Colonic mucosa (tissue), 4 donors: ENCODE results near the gene NIPAL4. TPM values are rescaled to one million over a fixed set of nuclear protein-coding genes. Genes with fewer than 3 reads are reported as not detected.

ENCODE experiments used
- DNase-seq: peaks from one replicate; pipeline ENCODE4 v3.0.0-alpha.2; 2020
- H3K27ac ChIP-seq: fragments of 200-600 bp; one replicate; pipeline ENCODE4 v1.8.0; 2021
- H3K27me3 ChIP-seq: fragments of 200-600 bp; one replicate; pipeline ENCODE4 v1.8.0; 2021
- H3K36me3 ChIP-seq: fragments of 200-600 bp; one replicate; pipeline ENCODE4 v1.8.0; 2021
- H3K4me1 ChIP-seq: fragments of 200-600 bp; one replicate; pipeline ENCODE4 v1.8.0; 2021; ENCODE audit warnings: mild to moderate bottlenecking
- H3K4me3 ChIP-seq: fragments of 200-600 bp; one replicate; pipeline ENCODE4 v1.8.0; 2021
- H3K9ac ChIP-seq, 2 donors: one replicate each; pipeline ENCODE4 v1.7.0; 2013; ENCODE audit warnings: control low read depth in 2 of 2, low read depth in 2 of 2, low read length in 2 of 2
- H3K9me3 ChIP-seq: fragments of 200-600 bp; one replicate; pipeline ENCODE4 v1.8.0; 2021
- intact Hi-C: fragments of 100-400 bp; cut with DNase I; formaldehyde crosslinking; loops from one replicate; pipeline ENCODE4 v1.14.1; 2022
- total RNA-seq, 2 donors: library from RNA; stranded (reverse); fragmentation: NEBNext Ultra II Directional in 1 of 2; extraction: Animal tissue kit (Norgen Biotek cat#: 25700) in 1 of 2; gene quantifications; one replicate each; pipeline ENCODE4 v1.2.1, GENCODE V29; 2021
- TF ChIP-seq, protein P1 (sequence below): fragments of 200-600 bp; IDR thresholded peaks from one replicate; pipeline ENCODE4 v1.8.0; 2022; ENCODE audit warnings: antibody characterized with exemption, mild to moderate bottlenecking
- donor health status: healthy.
- donor health status: DM: no; HTN: no; CAD: no.
- donor health status: DM: no; HTN: no; CAD: no.

Gene NIPAL4
- total RNA-seq, 2 donors from 2014 or later = 1.4 TPM; not detected in 1

DNA sequence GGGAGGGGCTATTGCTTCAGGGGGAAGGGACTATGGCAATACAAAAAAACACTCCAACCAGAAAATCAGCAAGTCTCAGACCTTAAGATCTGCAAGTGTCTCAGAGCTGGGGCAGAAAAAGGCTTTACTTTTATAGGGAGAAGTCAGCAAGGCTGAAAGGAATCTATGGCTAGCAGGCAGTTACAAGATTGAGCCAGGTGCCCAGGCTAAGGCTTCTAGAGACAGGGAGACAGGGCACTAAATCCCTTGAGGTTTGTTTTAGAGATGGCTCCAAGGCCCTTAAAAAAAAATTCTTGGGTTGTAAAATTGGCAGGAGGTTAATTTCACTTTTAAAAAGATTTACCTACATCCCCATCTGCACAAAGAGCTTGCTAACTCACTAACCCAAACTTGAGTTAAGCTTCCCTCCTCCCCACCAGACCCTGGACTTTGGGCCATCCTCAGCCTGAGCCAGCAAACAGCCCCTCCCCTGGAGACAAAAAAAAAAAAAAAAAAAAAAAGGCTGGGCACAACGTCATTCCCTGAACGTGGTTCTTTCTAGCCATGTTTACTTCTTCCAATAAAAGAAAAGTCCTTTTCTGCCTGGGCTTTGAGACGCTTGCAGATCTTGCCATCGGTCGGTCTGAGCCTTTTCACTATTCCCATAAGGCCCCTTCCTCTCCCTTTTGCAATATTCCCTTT, 17.9 kb downstream of the NIPAL4 start:
- Histone ChIP-seq H3K36me3 (no peaks in the 10 kb centered on the region), H3K4me3 (no peak overlapping the region), H3K4me1 (no peaks in the 10 kb centered on the region), H3K9me3 (no peaks in the 10 kb centered on the region), H3K27ac (no peak overlapping the region), H3K9ac (no peak overlapping the region), H3K27me3 (no peaks in the 10 kb centered on the region)
- DNase-seq = no peak
- intact Hi-C loops = loop anchor here (5.0 to 10.0 kb wide), 2 partner anchors 46 to 233 kb away; no protein-coding TSS in a partner anchor
- TF ChIP-seq, protein P1, sequence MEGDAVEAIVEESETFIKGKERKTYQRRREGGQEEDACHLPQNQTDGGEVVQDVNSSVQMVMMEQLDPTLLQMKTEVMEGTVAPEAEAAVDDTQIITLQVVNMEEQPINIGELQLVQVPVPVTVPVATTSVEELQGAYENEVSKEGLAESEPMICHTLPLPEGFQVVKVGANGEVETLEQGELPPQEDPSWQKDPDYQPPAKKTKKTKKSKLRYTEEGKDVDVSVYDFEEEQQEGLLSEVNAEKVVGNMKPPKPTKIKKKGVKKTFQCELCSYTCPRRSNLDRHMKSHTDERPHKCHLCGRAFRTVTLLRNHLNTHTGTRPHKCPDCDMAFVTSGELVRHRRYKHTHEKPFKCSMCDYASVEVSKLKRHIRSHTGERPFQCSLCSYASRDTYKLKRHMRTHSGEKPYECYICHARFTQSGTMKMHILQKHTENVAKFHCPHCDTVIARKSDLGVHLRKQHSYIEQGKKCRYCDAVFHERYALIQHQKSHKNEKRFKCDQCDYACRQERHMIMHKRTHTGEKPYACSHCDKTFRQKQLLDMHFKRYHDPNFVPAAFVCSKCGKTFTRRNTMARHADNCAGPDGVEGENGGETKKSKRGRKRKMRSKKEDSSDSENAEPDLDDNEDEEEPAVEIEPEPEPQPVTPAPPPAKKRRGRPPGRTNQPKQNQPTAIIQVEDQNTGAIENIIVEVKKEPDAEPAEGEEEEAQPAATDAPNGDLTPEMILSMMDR = no peak

- no peaks in the 10 kb centered on the region for H3K36me3 ChIP-seq
- intact Hi-C loops = loop anchor here (5.0 to 10.0 kb wide), 2 partner anchors 46 to 234 kb away; no protein-coding TSS in a partner anchor
- no peaks in the 10 kb centered on the region for H3K27me3 ChIP-seq
- no peak for DNase-seq
- H3K27ac ChIP-seq = no peak overlapping the region
- H3K4me1 ChIP-seq = no peaks in the 10 kb centered on the region
- no peaks in the 10 kb centered on the region for H3K9me3 ChIP-seq
- TF ChIP-seq, protein P1 = no peak
- H3K4me3 ChIP-seq = no peak overlapping the region
- H3K9ac ChIP-seq = no peak overlapping the region
These were observed 18.7 kb downstream of the NIPAL4 start for GRCh38 chr5:157478726-157479125.

- Histone ChIP-seq H3K27ac (no peak overlapping the region), H3K36me3 (no peaks in the 10 kb centered on the region), H3K4me3 (no peak overlapping the region), H3K4me1 (no peaks in the 10 kb centered on the region), H3K9ac (no peak overlapping the region), H3K27me3 (no peaks in the 10 kb centered on the region), H3K9me3 (no peaks in the 10 kb centered on the region)
- intact Hi-C loops = loop anchor here (5.0 to 10.0 kb wide), 2 partner anchors 47 to 234 kb away; no protein-coding TSS in a partner anchor
- DNase-seq = no peak
- TF ChIP-seq, protein P1 = no peak
These were observed 19.2 kb downstream of the NIPAL4 start for GRCh38 chr5:157479166-157479565.

- no peaks in the 10 kb centered on the region for H3K9me3 ChIP-seq
- H3K27ac ChIP-seq = no peak overlapping the region
- no peaks in the 10 kb centered on the region for H3K27me3 ChIP-seq
- H3K36me3 ChIP-seq = no peaks in the 10 kb centered on the region
- no peaks in the 10 kb centered on the region for H3K4me1 ChIP-seq
- DNase-seq = no peak
- H3K9ac ChIP-seq = no peak overlapping the region
- H3K4me3 ChIP-seq = no peak overlapping the region
- TF ChIP-seq, protein P1 = no peak
- intact Hi-C loops = loop anchor here (5.0 to 10.0 kb wide), 2 partner anchors 48 to 235 kb away; no protein-coding TSS in a partner anchor
These were observed 19.8 kb downstream of the NIPAL4 start for GRCh38 chr5:157479612-157480510.

GRCh38 chr5:157481265-157481664, 21.3 kb downstream of the NIPAL4 start:
- no peak overlapping the region for H3K27ac ChIP-seq
- H3K27me3 ChIP-seq = no peaks in the 10 kb centered on the region
- no peak for DNase-seq
- H3K4me3 ChIP-seq = no peak overlapping the region
- no peak overlapping the region for H3K9ac ChIP-seq
- no peaks in the 10 kb centered on the region for H3K9me3 ChIP-seq
- no peaks in the 10 kb centered on the region for H3K4me1 ChIP-seq
- TF ChIP-seq, protein P1 = no peak
- intact Hi-C loops = no loop called here
- no peaks in the 10 kb centered on the region for H3K36me3 ChIP-seq
